T47D (cell line): ENCODE measurements around the gene DTNB.

Experiments
- DNase-seq, 2 experiments: peaks; one replicate each; pipeline versions ENCODE4 v3.0.0 to v3.0.0-alpha.2; 2011 to 2012; ENCODE audit warnings: low read depth in 1 of 2, low spot score in 1 of 2
- JUND ChIP-seq: IDR thresholded peaks from 2 replicates; pipeline ENCODE4 v1.6.1; 2012; ENCODE audit warnings: low read depth
- in situ Hi-C: cut with HindIII; loops from 2 replicates; pipeline ENCODE4 v1.10.0; 2016; ENCODE audit warnings: low sequenced_read_pairs, low pct_unique_long_range_greater_than_20kb

DTNB gene

GRCh38 chr2:25371253-25372241 is 301.8 kb downstream of the DTNB start:
- no peak for DNase-seq
- in situ Hi-C loops, result no loop called here
- no peak for TF ChIP-seq JUND

DNA sequence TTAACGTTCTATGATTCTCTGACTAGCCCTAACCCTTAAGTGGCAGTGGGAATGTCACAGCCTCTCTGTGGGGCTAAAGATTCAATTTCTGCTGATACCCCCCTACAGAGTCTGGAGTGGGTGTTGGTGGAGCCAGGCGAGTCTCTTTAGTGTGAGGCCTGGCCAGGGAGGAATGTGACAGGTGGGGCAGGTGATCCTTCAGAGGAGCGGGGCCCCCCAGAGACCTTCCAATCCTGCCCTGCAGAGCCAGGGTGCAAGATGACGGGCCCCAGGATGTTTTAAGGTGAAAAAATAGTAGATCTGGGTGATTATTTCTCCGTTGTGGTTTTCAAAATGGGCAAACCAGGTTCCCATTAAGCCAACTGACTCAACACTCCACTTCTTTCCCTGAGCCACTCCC is 303.5 kb downstream of the DTNB start:
- TF ChIP-seq JUND, result no peak
- in situ Hi-C loops, result no loop called here
- no peak for DNase-seq

DNA sequence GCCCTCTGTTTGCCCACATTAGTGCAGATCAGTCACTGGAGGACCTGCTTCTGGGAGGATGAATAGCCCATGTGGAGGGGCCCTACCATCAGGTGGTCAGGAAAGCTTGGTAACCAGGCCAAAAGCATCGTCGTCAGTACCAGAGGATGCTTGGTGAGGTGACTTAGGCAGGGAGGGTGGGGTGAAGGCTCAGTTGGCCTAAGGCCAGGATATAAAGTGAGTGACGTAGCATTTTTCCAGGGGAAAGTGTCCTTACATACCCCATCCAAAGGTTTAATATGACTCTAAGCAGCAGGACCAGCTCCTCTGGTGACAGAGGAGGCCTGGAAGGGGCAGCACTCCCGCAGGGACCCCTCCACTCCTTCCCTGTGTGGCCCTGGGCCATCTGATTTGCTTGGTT is 303.9 kb downstream of the DTNB start:
- no peak for DNase-seq
- in situ Hi-C loops, result no loop called here
- TF ChIP-seq JUND, result no peak

GRCh38 chr2:25368660-25369059 is 304.7 kb downstream of the DTNB start:
- in situ Hi-C loops, result no loop called here
- no peak for DNase-seq
- TF ChIP-seq JUND, result no peak

DNA sequence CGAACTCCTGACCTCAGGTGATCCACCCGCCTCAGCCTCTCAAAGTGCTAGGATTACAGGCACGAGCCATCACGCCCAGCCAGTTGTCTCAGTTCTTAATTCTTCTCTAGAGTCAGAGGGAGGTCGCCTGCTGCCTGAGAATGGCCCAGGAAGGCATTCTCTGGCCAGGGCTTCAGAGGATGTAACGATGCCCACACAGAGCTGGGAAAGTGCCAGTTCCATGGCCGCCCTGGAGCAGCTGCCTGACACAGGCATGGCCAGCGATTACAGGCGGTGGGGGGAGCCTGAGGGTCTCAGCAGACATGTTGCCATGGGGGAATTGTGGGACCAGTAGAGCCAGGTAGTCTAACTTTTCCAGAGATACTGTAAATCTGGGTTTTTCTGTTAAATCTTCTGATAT is 306.1 kb downstream of the DTNB start:
- TF ChIP-seq JUND, result no peak
- no peak for DNase-seq
- in situ Hi-C loops, result no loop called here

- no peak for DNase-seq
- TF ChIP-seq JUND, result no peak
- in situ Hi-C loops, result no loop called here
Measured at GRCh38 chr2:25366629-25367028, 306.7 kb downstream of the DTNB start.

- in situ Hi-C loops, result no loop called here
- DNase-seq, result no peak
- TF ChIP-seq JUND, result no peak
Measured at GRCh38 chr2:25365241-25365640, 308.1 kb downstream of the DTNB start.

DNA sequence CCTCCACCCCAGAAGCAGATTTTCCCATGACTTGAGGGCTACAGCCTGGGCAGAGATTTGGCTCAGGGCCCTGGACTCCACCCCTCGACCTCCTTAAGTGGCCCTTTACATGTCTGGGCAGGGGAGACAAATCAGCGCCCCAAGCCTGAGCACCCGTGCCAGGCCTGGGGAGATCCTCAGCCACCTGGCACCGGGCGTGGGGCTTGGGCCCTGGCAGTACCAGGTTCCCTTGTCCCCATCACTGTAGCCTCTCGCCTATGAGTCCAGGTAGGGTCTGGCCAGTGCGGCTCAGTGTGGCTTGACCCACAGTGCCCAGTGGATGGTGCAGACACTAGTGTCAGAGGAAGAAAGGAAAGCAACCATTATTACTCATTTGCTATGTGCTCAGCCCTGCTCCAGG is 309.6 kb downstream of the DTNB start:
- no peak for DNase-seq
- in situ Hi-C loops, result no loop called here
- TF ChIP-seq JUND, result no peak

GRCh38 chr2:25362434-25363145 is 310.8 kb downstream of the DTNB start:
- DNase-seq, result no peak
- TF ChIP-seq JUND, result no peak
- in situ Hi-C loops, result no loop called here

GRCh38 chr2:25362049-25362433 is 311.3 kb downstream of the DTNB start:
- no peak for TF ChIP-seq JUND
- peak; percentile 88 to 89 for DNase-seq
- in situ Hi-C loops, result no loop called here

GRCh38 chr2:25361261-25362048 is 311.9 kb downstream of the DTNB start:
- in situ Hi-C loops, result no loop called here
- TF ChIP-seq JUND, result no peak
- no peak for DNase-seq

DNA sequence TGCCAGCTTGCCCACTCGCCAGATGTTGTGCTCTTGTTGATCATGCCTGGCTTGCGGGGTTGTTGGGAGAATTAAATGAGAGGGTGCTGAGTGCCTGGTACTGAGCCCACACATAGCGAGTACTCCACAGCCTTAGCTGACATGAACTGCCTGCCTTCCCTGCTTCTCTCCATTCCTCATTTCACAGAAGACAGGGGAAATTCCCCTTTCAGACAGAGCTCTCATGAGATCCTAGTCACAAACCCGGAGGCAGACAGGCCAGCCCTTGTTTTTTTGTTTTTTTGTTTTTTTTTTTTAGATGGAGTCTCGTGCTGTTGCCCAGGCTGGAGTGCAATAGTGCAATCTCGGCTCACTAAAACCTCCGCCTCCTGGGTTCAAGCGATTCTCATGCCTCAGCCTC is 314.5 kb downstream of the DTNB start:
- no peak for DNase-seq
- TF ChIP-seq JUND, result no peak
- in situ Hi-C loops, result no loop called here
